Right ventricle myocardium superior (tissue), 1 donor: ENCODE data around the gene MRPS34. TPM values are rescaled to one million over a fixed set of nuclear protein-coding genes. Genes with fewer than 3 reads are reported as not detected.
A peak's percentile ranks its signal among the peaks of the same experiment; 100 is the strongest.

Experiments
- ATAC-seq: fragments of 200-7000 bp; cut with Tn5 transposase; one replicate; pipeline ENCODE4 v1.9.1; 2020; ENCODE audit warnings: mild to moderate bottlenecking; ENCODE audit not compliant: poor library complexity
- DNase-seq: peaks from one replicate; pipeline ENCODE4 v3.0.0-alpha.2; 2020
- intact Hi-C: fragments of 100-400 bp; cut with DNase I; formaldehyde crosslinking; loops from one replicate; pipeline ENCODE4 v1.11.2; 2022
- total RNA-seq: library from RNA; stranded (reverse); fragmentation: NEBNext Ultra II Directional; extraction: Animal tissue kit (Norgen Biotek cat#: 25700); gene quantifications from one replicate; pipeline ENCODE4 v1.2.1, GENCODE V29; 2021
- donor health status: DM: no; HTN: yes; CAD: no; lungs with severe emphysema.

Gene MRPS34
- total RNA-seq, 1 donor from 2014 or later, result 91.8 TPM

- intact Hi-C loops, result no loop called here
- DNase-seq, result no peak
- no peak for ATAC-seq
Observed at GRCh38 chr16:1773703-1774447, 941 bp upstream of the MRPS34 start.

GRCh38 chr16:1772362-1772907 lies 499 bp downstream of the MRPS34 start, which contains the start of gene EME2:
Gene EME2 (plus strand): TSS chr16:1772810. CDS start chr16:1773228, 418 bp downstream.
- DNase-seq (no peak), ATAC-seq (peak; percentile 0)

GRCh38 chr16:1771864-1772361 lies 1.0 kb downstream of the MRPS34 start:
- ATAC-seq (no peak), DNase-seq (no peak)
- intact Hi-C loops, result no loop called here

More at GRCh38 chr16:1772362-1772907, 499 bp downstream of the MRPS34 start, which contains the start of gene EME2:
- intact Hi-C loops, result no loop called here

- ATAC-seq (peak; percentile 63), DNase-seq (peak; percentile 92)
- intact Hi-C loops, result no loop called here
Observed at GRCh38 chr16:1771188-1771863, 1.6 kb downstream of the MRPS34 start, which contains the start of gene NME3. Gene NME3 (minus strand): TSS chr16:1771543. CDS start chr16:1771534, 9 bp downstream.

- peak; percentile 5 for ATAC-seq
- peak; percentile 79 for DNase-seq
- intact Hi-C loops, result no loop called here
Observed at GRCh38 chr16:1770328-1771187, 2.4 kb downstream of the MRPS34 start.

- DNase-seq (no peak), ATAC-seq (no peak)
- intact Hi-C loops, result no loop called here
Observed at GRCh38 chr16:1769402-1770300, 3.3 kb downstream of the MRPS34 start.

- DNase-seq, result no peak
- intact Hi-C loops, result no loop called here
- ATAC-seq, result no peak
Observed at GRCh38 chr16:1768767-1769401, 4.0 kb downstream of the MRPS34 start.

- ATAC-seq (no peak), DNase-seq (no peak)
- intact Hi-C loops, result no loop called here
Observed at GRCh38 chr16:1768061-1768766, 4.7 kb downstream of the MRPS34 start.

GRCh38 chr16:1767116-1767994 lies 5.6 kb downstream of the MRPS34 start:
- DNase-seq (no peak), ATAC-seq (no peak)
- intact Hi-C loops, result no loop called here

- ATAC-seq (no peak), DNase-seq (no peak)
- intact Hi-C loops, result no loop called here
Observed at GRCh38 chr16:1766701-1767100, 6.2 kb downstream of the MRPS34 start.

GRCh38 chr16:1766231-1766630 lies 6.7 kb downstream of the MRPS34 start:
- intact Hi-C loops, result no loop called here
- DNase-seq, result no peak
- no peak for ATAC-seq

- DNase-seq (no peak), ATAC-seq (no peak)
- intact Hi-C loops, result no loop called here
Observed at GRCh38 chr16:1765826-1766225, 7.1 kb downstream of the MRPS34 start.

GRCh38 chr16:1764971-1765370 lies 8.0 kb downstream of the MRPS34 start:
- no peak for ATAC-seq
- intact Hi-C loops, result no loop called here
- DNase-seq, result no peak

GRCh38 chr16:1763521-1764511 lies 9.1 kb downstream of the MRPS34 start:
- ATAC-seq, result peak; percentile 17
- intact Hi-C loops, result no loop called here
- DNase-seq, result no peak
